HCT116 (cell line): ENCODE measurements around the gene AKAP9. TPM values are rescaled to one million over a fixed set of nuclear protein-coding genes. Genes with fewer than 3 reads are reported as not detected.

Source experiments
- ATAC-seq: fragments of 200-7000 bp; cut with Tn5 transposase; 2 replicates; pipeline ENCODE4 v1.9.1; 2020; ENCODE audit warnings: mild to moderate bottlenecking, moderate library complexity
- BruUV-seq: library from RNA; stranded (reverse); fragments of 400-500 nt; replicated peaks from 2 replicates; lab custom pipeline; 2021; lab: Mats Ljungman, UMichigan
- CTCF ChIA-PET: fragments of 300-600 bp; sonication (Branson Sonifier 250); formaldehyde crosslinking; loops from one replicate; lab custom pipeline; 2021; ENCODE audit warnings: antibody characterized with exemption; lab: Charles Lee
- POLR2A ChIA-PET: fragments of 300-600, 350-600 bp; sonication (Branson Sonifier 250); formaldehyde crosslinking; loops from one replicate; lab custom pipeline; 2021; ENCODE audit warnings: antibody characterized with exemption; lab: Charles Lee
- RAD21 ChIA-PET, 2 experiments: fragments of 300-600 bp; sonication (Branson Sonifier 250); formaldehyde crosslinking; loops; one replicate each; lab custom pipeline; 2023; ENCODE audit warnings: low total read pairs in 2 of 2; ENCODE audit not compliant: uncharacterized antibody in 2 of 2, unreplicated experiment in 2 of 2, low non-redundant PET in 1 of 2; lab: Charles Lee
- DNase-seq: peaks from one replicate; pipeline ENCODE4 v3.0.0-alpha.2; 2010; ENCODE audit warnings: low read depth, low spot score
- H2AFZ ChIP-seq: fragments of 200-600 bp; shearing (Covaris generic), sonication (generic); 2 replicates; pipeline ENCODE4 v1.6.1; 2017; ENCODE audit warnings: low read depth, mixed run types, mixed read lengths, antibody characterized with exemption, low read length; ENCODE audit not compliant: poor library complexity, severe bottlenecking
- H3K27ac ChIP-seq: 2 replicates; pipeline ENCODE4 v1.5.1; 2012; ENCODE audit warnings: low read depth, low read length
- H3K27me3 ChIP-seq: fragments of 200-600 bp; sonication (generic); 2 replicates; pipeline ENCODE4 v1.6.1; 2016; ENCODE audit warnings: mixed run types, low read length, mixed read lengths; ENCODE audit not compliant: insufficient read depth
- H3K36me3 ChIP-seq, 2 experiments: fragments of 200-500 bp in 1 of 2; fragments of 200-600 bp in 1 of 2; sonication (Bioruptor generic) in 1 of 2; sonication (generic) in 1 of 2; 2 replicates each; pipeline versions ENCODE4 v1.5.1 to v1.6.1; 2014 to 2016; ENCODE audit warnings: low read length in 2 of 2, inconsistent platforms in 1 of 2, mixed read lengths in 1 of 2, mixed run types in 1 of 2; ENCODE audit not compliant: insufficient read depth in 2 of 2, control insufficient read depth in 1 of 2
- H3K4me1 ChIP-seq, 2 experiments: fragments of 200-600 bp in 1 of 2; sonication (generic) in 1 of 2; 2 replicates each; pipeline versions ENCODE4 v1.5.1 to v1.6.1; 2012 to 2017; ENCODE audit warnings: low read length in 2 of 2, inconsistent platforms in 1 of 2, mild to moderate bottlenecking in 1 of 2, mixed read lengths in 1 of 2, mixed run types in 1 of 2, moderate library complexity in 1 of 2; ENCODE audit not compliant: insufficient read depth in 2 of 2, control insufficient read depth in 1 of 2
- H3K4me2 ChIP-seq: fragments of 200-600 bp; sonication (generic); 2 replicates; pipeline ENCODE4 v1.6.1; 2017; ENCODE audit warnings: mixed run types, low read length, mixed read lengths
- H3K4me3 ChIP-seq, 2 experiments: fragments of 200-600 bp in 1 of 2; sonication (generic) in 1 of 2; replicated peaks in 1 of 2; 2 replicates each; pipeline ENCODE4 v1.5.1; 2011 to 2016; ENCODE audit warnings: low read length in 2 of 2, control low read depth in 1 of 2, low read depth in 1 of 2, mild to moderate bottlenecking in 1 of 2, mixed read lengths in 1 of 2, mixed run types in 1 of 2
- H3K79me2 ChIP-seq: fragments of 200-600 bp; sonication (generic); 2 replicates; pipeline ENCODE4 v1.6.1; 2017; ENCODE audit warnings: mild to moderate bottlenecking, mixed run types, low read length, moderate library complexity, mixed read lengths; ENCODE audit not compliant: insufficient read depth
- H3K9ac ChIP-seq: fragments of 200-600 bp; sonication (generic); 2 replicates; pipeline ENCODE4 v1.6.1; 2016; ENCODE audit warnings: low read length, mixed read lengths
- H3K9me2 ChIP-seq: fragments of 200-600 bp; sonication (generic), shearing (Covaris generic); 2 replicates; pipeline ENCODE4 v1.6.1; 2017; ENCODE audit warnings: mixed run types, mild to moderate bottlenecking, moderate library complexity; ENCODE audit not compliant: insufficient read depth
- H3K9me3 ChIP-seq, 2 experiments: fragments of 200-500 bp in 1 of 2; fragments of 200-600 bp in 1 of 2; sonication (Bioruptor generic) in 1 of 2; sonication (generic) in 1 of 2; 2 replicates each; pipeline ENCODE4 v1.6.1; 2014 to 2017; ENCODE audit warnings: low read length in 2 of 2, mixed read lengths in 2 of 2, inconsistent platforms in 1 of 2, low read depth in 1 of 2, mild to moderate bottlenecking in 1 of 2, mixed run types in 1 of 2, moderate library complexity in 1 of 2; ENCODE audit not compliant: control insufficient read depth in 1 of 2, insufficient read depth in 1 of 2
- H4K20me1 ChIP-seq: fragments of 200-600 bp; sonication (generic), shearing (Covaris generic); 2 replicates; pipeline ENCODE4 v1.6.1; 2017; ENCODE audit warnings: mixed run types, mild to moderate bottlenecking, moderate library complexity; ENCODE audit not compliant: insufficient read depth
- CBX3 ChIP-seq: IDR thresholded peaks from 2 replicates; pipeline ENCODE4 v1.6.1; 2012; ENCODE audit warnings: low read depth
- EZH2 ChIP-seq: fragments of 200-600 bp; sonication (generic); IDR thresholded peaks from 2 replicates; pipeline ENCODE4 v1.6.1; 2017; ENCODE audit warnings: antibody characterized with exemption, mixed run types
- POLR2A ChIP-seq: IDR thresholded peaks from 2 replicates; pipeline ENCODE4 v1.7.0; 2011; ENCODE audit warnings: borderline replicate concordance; ENCODE audit not compliant: insufficient read depth, insufficient read length; ENCODE audit errors: extremely low read depth
- REST ChIP-seq: IDR thresholded peaks from 2 replicates; pipeline ENCODE4 v1.6.1; 2012; ENCODE audit warnings: low read depth
- ZFX ChIP-seq: fragments of 450-650 bp; IDR thresholded peaks from 2 replicates; pipeline ENCODE4 v1.6.1; 2017
- ZNF274 ChIP-seq: fragments of 200-500 bp; sonication (Bioruptor generic); IDR thresholded peaks from 2 replicates; pipeline ENCODE4 v1.6.1; 2014; ENCODE audit warnings: mild to moderate bottlenecking, low read depth, low read length, inconsistent platforms
- intact Hi-C: fragments of 100-400 bp; cut with micrococcal nuclease; formaldehyde crosslinking; loops from 2 replicates; pipeline ENCODE4 v1.10.0; 2022
- total RNA-seq: library from RNA; stranded (reverse); gene quantifications from one replicate; pipeline ENCODE4 v1.2.1, GENCODE V29; 2021; ENCODE audit not compliant: unreplicated experiment

The AKAP9 gene
- total RNA-seq, 1 experiment from 2014 or later: 32.6 TPM

- Histone ChIP-seq H3K4me1 (peaks cover 0 to 4% of the 10 kb centered on the region in 2 experiments; a peak in 2 of 4 replicates), H3K9ac (no peak overlapping the region), H2AFZ (no peak overlapping the region), H4K20me1 (no peaks in the 10 kb centered on the region), H3K4me3 (no peak overlapping the region), H3K27me3 (no peaks in the 10 kb centered on the region), H3K79me2 (no peaks in the 10 kb centered on the region), H3K36me3 (peaks cover 0 to 16% of the 10 kb centered on the region in 2 experiments; a peak in 3 of 4 replicates)
- no TSS peak for BruUV-seq
- intact Hi-C loops: no loop called here
- ATAC-seq: no peak
- no peak for DNase-seq
- TF ChIP-seq EZH2 (no peak), ZFX (no peak), POLR2A (no peak)
- TF ChIP-seq, all 23 proteins: peak for 0
- no peak overlapping the region for H3K4me2 ChIP-seq
- no peaks in the 10 kb centered on the region for H3K9me2 ChIP-seq
- H3K9me3 ChIP-seq: no peaks in the 10 kb centered on the region
- ChIA-PET RAD21 (no interaction called here), POLR2A (no interaction called here), CTCF (no interaction called here)
- H3K27ac ChIP-seq: no peak overlapping the region
Observed at GRCh38 chr7:92044940-92045339, 104.3 kb downstream of the AKAP9 start.

- no TSS peak for BruUV-seq
- POLR2A ChIA-PET: no interaction called here
- RAD21 ChIA-PET: no interaction called here
- Histone ChIP-seq H3K36me3 (no peaks in the 10 kb centered on the region), H3K4me3 (no peak overlapping the region), H3K27me3 (no peaks in the 10 kb centered on the region), H3K79me2 (no peaks in the 10 kb centered on the region), H3K9ac (no peak overlapping the region), H2AFZ (no peak overlapping the region), H3K4me1 (peaks cover 0 to 4% of the 10 kb centered on the region in 2 experiments; a peak in 2 of 4 replicates), H3K27ac (no peak overlapping the region), H4K20me1 (no peaks in the 10 kb centered on the region), H3K4me2 (no peak overlapping the region), H3K9me3 (no peaks in the 10 kb centered on the region), H3K9me2 (no peaks in the 10 kb centered on the region)
- CTCF ChIA-PET: no interaction called here
- ATAC-seq (no peak), DNase-seq (no peak)
- intact Hi-C loops: no loop called here
- TF ChIP-seq REST (no peak), ZNF274 (no peak), CBX3 (no peak)
Observed at GRCh38 chr7:92051655-92052054, 111.0 kb downstream of the AKAP9 start.
